ENCODE results near the gene FBXO9.

GRCh38 chr6:53104916-53105315 is 39.7 kb downstream of the FBXO9 start:
- TF ChIP-seq POLR2A (IDR thresholded peaks at IDR 0.05; ENCODE audit: low read length) (no peak), GATA1 (IDR thresholded peaks at IDR 0.05; ENCODE audit: low read depth, low read length) (no peak)

Data from erythroblast (primary cell).